ENCODE data around the gene NSRP1. TPM values are rescaled to one million over a fixed set of nuclear protein-coding genes. Genes with fewer than 3 reads are reported as not detected.

The NSRP1 gene
- total RNA-seq, 1 experiment from 2014 or later: 22.8 TPM

- TF ChIP-seq RELA (CRISPR knock-in tag; IDR thresholded peaks at IDR 0.05; ENCODE audit: borderline replicate concordance) (no peak), FOXP1 (CRISPR knock-in tag; IDR thresholded peaks at IDR 0.05; ENCODE audit: borderline replicate concordance) (no peak), SOX15 (CRISPR knock-in tag; IDR thresholded peaks at IDR 0.05) (no peak), ZNF121 (CRISPR knock-in tag; IDR thresholded peaks at IDR 0.05) (no peak), IRF1 (CRISPR knock-in tag; IDR thresholded peaks at IDR 0.05) (no peak), ZNF396 (CRISPR knock-in tag; IDR thresholded peaks at IDR 0.05; ENCODE audit: borderline replicate concordance) (no peak), E2F1 (CRISPR knock-in tag; IDR thresholded peaks at IDR 0.05) (no peak), ZNF416 (CRISPR knock-in tag; IDR thresholded peaks at IDR 0.05) (no peak), NR3C1 (CRISPR knock-in tag; conservative IDR thresholded peaks at IDR 0.05; ENCODE audit: low read depth) (no peak)
- TF ChIP-seq, protein P1, sequence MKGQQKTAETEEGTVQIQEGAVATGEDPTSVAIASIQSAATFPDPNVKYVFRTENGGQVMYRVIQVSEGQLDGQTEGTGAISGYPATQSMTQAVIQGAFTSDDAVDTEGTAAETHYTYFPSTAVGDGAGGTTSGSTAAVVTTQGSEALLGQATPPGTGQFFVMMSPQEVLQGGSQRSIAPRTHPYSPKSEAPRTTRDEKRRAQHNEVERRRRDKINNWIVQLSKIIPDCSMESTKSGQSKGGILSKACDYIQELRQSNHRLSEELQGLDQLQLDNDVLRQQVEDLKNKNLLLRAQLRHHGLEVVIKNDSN (CRISPR knock-in tag; IDR thresholded peaks at IDR 0.05): no peak
- TF ChIP-seq, protein P2, sequence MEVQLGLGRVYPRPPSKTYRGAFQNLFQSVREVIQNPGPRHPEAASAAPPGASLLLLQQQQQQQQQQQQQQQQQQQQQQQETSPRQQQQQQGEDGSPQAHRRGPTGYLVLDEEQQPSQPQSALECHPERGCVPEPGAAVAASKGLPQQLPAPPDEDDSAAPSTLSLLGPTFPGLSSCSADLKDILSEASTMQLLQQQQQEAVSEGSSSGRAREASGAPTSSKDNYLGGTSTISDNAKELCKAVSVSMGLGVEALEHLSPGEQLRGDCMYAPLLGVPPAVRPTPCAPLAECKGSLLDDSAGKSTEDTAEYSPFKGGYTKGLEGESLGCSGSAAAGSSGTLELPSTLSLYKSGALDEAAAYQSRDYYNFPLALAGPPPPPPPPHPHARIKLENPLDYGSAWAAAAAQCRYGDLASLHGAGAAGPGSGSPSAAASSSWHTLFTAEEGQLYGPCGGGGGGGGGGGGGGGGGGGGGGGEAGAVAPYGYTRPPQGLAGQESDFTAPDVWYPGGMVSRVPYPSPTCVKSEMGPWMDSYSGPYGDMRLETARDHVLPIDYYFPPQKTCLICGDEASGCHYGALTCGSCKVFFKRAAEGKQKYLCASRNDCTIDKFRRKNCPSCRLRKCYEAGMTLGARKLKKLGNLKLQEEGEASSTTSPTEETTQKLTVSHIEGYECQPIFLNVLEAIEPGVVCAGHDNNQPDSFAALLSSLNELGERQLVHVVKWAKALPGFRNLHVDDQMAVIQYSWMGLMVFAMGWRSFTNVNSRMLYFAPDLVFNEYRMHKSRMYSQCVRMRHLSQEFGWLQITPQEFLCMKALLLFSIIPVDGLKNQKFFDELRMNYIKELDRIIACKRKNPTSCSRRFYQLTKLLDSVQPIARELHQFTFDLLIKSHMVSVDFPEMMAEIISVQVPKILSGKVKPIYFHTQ (CRISPR knock-in tag; IDR thresholded peaks at IDR 0.05): no peak
Measured at GRCh38 chr17:30082773-30083172, 33.8 kb upstream of the NSRP1 start (continued).

- ATAC-seq (no peak), DNase-seq (ENCODE audit: low spot score) (no peak)
- CTCF ChIA-PET: interaction anchor here (0.5 to 3.9 kb wide), 3 partner anchors 10 to 105 kb away, joined by 3 to 45 read pairs (median 4); no protein-coding TSS in a partner anchor
- Mint-ChIP-seq H3K4me1 (no peaks in the 10 kb centered on the region), H3K36me3 (no peaks in the 10 kb centered on the region), H3K9me3 (peaks cover 10% of the 10 kb centered on the region), H3K27ac (no peak overlapping the region), H3K27me3 (ENCODE audit: low read depth) (peaks cover 10% of the 10 kb centered on the region), H3K4me3 (no peak overlapping the region)
- TF ChIP-seq, protein P3, sequence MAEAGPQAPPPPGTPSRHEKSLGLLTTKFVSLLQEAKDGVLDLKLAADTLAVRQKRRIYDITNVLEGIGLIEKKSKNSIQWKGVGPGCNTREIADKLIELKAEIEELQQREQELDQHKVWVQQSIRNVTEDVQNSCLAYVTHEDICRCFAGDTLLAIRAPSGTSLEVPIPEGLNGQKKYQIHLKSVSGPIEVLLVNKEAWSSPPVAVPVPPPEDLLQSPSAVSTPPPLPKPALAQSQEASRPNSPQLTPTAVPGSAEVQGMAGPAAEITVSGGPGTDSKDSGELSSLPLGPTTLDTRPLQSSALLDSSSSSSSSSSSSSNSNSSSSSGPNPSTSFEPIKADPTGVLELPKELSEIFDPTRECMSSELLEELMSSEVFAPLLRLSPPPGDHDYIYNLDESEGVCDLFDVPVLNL (CRISPR knock-in tag; IDR thresholded peaks at IDR 0.05; ENCODE audit: borderline replicate concordance, low read depth): no peak
- TF ChIP-seq RORB (CRISPR knock-in tag; IDR thresholded peaks at IDR 0.05) (no peak), FOXK1 (CRISPR knock-in tag; IDR thresholded peaks at IDR 0.05) (no peak)
- TF ChIP-seq, protein P2 (CRISPR knock-in tag; IDR thresholded peaks at IDR 0.05): no peak
- POLR2A ChIA-PET: interaction anchor here (0.7 kb wide), 1 partner anchor 433 kb away, joined by 13 read pairs; no protein-coding TSS in a partner anchor
Measured at GRCh38 chr17:30084788-30085187, 31.8 kb upstream of the NSRP1 start.
